NCI-H510A (cell line): ENCODE data around the gene P2RY14.
"Not testable (repeated sequence)": the region's sequence is repeated elsewhere in the genome, so short reads cannot be mapped to it uniquely, and the experiment has no call there.

ENCODE experiments used
- DNase-seq: peaks from one replicate; lab custom pipeline; 2025; lab: John Stamatoyannopoulos, UW

P2RY14 gene

DNA sequence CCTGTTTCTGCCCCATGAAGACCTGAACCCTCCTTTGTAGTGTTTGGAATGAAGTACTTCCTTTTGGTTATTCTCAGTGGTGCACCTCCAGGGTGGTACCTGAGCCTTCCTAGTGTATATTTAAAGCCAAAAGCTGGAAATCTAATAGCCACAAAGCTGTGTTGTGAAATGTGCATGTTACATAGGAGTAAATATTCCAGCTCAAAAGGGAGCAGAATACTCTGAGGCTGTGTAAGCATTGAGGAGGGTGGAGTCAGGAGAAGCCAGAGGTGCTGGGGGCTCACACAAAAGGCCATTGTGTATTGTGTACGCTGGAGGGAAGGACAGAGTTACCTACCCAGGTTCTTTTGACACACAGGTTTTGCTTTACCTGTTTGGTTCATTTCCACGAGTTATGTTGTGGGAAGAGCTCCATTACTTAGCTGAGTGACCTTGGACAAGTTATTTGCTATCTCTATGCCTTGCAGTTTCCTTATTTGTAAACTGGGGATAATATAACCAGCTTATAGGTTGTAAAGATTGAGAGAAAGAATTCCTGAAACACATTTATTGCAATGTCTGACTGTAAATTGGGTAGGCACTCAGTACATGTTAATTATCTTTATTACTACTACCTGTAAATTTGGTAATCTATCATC is 100.0 kb downstream of the P2RY14 start:
- DNase-seq, result no peak

DNA sequence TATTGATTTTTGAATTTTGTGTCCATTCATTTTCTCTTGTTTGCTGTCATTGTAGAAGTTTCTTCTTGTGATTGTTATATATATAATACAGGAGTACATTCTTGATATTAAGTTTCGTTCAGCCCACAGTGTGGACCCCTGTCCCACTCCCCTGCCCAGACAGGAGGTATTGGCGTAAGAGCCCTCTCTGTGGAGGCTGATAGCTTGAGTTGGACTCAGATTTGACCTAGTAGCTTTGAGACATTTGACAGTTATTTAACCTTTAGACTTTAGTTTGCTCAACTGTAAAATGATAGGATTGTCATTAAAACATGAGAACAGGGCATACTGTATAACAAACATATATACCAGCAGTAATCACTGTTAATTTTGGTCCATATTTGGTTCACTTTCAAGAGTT is 102.4 kb downstream of the P2RY14 start:
- no peak for DNase-seq

DNA sequence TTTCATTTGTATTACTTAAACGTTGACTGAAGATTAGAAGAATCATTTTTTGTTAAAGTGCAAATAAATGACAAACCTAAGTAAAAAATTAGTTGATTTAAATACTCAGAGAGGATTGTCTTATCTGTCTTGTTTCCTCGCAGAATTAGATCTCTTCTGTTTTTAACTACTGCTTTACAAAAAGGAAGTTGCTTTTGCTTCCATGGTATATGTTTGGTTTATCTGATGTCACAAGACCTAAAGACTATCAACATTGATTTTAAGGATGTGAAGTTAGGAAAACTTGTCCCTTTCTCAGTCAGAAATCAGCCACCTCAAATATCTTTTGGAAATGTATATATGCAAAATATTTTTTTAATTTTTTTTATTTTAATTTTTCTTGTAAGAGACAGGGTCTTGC is 104.0 kb downstream of the P2RY14 start:
- DNase-seq, result no peak

DNA sequence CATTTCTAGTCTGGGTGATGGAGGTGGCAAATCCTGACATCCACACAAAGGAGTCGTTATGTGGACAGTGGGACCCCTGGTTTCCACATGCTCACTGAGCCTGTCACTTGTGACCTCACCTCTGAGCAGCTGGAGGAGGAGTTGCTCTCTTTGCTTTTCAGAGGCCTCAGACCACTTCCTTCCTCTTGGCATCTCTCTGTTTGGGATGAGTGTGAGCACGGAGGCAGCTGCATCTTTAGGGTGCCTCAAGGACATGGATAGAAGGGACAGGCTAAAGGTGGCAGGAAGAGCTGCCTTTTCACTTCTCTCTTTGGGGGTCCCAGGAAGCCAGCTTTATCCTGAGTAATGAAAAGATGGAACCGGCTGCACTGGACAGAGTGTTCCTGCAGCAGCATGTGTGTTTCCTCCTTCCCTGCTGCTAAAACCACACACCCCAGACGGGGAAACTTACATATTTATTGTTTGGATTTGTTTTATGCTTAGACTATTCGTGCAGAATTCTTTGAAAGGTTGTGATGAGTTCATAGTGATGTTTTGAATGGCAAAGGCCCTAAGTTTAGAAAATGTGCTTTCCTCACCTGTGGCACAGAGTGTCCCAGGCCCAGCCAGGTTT is 107.1 kb downstream of the P2RY14 start:
- no peak for DNase-seq

DNA sequence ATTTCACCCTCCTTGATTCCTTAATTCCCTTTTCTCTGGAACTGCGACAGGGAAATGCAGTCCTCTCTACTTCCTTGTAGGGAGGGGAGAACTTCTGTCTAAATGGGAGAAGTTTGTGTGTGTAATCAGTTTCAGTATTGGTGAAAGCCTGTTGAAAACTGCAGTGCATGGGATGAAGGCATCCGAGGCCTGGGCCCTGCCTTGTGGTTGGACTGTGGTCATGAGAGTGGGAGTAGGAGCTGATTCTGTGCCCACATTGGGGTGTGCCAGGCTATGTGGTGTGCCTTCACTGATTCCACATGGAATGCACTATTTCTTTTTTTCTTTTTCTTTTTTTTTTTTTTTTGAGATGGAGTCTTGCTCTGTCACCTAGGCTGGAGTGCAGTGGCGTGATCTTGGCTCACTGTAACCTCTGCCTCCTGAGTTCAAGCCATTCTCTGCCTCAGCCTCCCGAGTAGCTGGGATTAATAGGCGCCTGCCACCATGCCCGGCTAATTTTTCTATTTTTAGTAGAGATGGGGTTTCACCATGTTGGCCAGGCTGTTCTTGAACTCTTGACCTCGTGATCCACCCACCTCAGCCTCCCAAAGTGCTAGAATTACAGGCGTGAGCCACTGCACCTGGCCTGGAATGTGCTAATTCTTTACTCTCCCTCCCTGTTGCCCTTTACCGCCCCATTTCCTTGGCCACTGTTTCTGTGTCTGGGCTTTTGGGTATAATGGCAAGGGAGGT is 108.2 kb downstream of the P2RY14 start:
- not testable (repeated sequence) for DNase-seq

DNA sequence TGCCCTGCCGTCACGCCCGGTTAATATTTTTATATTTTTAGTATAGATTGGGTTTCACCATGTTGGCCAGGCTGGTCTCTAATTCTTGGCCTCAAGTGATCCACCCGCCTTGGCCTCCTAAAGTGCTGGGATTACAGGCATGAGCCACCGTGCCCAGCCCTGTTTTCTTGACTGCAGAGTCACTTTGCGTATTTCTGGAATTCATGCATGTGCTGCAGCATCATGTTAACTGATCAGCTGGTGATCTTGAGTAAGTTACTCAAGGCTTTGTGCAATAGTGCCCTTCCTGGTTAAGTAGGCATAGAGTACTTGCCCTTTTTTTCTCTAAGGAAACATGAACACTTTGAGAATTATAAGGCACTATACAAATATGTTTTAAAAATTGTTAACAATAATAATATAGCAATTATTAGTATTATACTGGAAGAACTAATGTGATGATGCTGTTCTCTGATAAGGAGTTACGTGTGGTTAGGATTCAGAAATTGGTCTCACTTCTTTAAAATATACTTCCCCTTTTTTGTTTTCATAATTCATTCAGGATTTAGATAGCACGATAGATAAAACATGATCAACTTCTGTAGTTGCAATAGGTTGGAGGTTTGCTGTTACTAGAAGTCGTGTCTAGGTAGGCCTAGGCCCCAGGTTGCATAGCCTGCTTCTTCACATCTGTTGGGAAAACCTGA is 108.9 kb downstream of the P2RY14 start:
- no peak for DNase-seq

DNA sequence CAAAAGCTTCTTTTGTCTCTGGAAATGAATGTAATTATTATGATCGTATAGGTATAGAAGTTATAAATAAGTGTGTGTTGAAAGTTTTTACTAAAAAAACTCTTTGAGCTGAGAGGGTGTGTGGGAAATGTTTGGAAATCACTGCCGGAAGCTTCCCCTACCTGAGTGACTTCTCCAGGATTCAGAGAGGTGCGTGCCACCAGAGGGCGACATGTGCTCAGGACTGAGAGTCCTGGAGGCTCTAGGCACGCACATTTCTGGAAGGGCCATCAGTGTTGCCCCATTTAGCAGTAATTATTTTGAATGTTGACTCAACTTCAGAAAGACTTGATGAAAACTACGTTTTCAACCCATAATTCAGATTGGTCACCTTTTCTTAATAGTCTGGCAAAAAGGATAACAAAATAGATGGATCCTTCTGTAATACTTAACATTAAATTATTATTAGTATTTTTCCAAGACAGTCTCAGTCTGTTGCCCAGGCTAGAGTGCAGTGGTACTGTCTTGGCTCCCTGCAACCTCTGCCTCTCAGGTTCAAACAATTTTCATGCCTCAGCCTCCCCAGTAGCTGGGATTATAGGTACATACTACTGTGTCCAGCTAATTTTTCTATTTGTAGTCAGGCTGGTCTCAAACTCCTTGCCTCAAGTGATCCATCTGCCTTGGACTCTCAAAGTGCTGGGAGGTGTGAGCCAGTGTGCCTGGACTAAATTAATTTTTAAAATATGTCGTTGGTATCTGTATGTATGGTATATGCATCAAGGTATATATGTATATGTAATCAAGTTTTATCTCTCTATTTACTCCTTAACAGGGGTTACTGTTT is 109.9 kb downstream of the P2RY14 start:
- DNase-seq, result peak; percentile 19

DNA sequence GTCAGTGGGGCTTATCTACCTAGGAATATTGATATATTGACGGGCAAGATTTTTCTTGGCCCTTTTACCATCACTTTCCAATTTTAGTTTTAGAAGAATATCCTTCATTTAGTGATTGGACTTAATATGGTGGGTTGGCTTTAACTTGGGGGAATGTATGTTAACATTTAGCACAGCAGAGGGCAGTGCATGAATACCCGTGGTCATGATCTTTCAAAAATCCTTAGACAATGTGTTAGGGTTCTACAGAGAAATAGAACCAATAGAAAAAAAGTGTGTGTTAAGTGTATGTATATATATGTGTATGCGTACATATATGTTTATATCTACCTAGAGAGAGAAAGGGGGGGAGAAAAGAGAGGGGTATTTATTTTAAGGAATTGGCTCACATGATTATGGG is 112.2 kb downstream of the P2RY14 start:
- DNase-seq, result no peak

DNA sequence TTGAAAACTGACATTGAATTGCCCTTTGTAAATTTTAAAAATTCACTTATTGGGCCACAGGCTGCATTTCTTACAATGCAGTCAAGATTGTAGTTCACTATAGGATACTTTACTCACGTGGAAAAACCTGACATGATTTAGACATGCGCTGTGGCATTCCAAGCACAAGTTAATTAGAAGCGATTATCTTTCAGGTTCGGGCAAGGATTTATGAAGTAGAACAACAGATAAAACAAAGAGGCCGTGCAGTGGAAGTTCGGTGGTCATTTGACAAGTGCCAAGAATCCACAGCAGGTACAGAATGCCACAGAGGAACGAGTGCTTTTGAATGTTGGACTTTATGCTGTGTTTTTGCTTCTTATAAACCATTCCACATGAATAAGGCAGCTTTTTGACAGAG is 113.1 kb downstream of the P2RY14 start:
- DNase-seq, result no peak
